ENCODE results near the gene ATXN2L. TPM values are rescaled to one million over a fixed set of nuclear protein-coding genes. Genes with fewer than 3 reads are reported as not detected.
"Not testable (repeated sequence)": the region's sequence is repeated elsewhere in the genome, so short reads cannot be mapped to it uniquely, and the experiment has no call there.

Gene ATXN2L
- total RNA-seq, 3 donors from 2014 or later = 315 to 351 (median 325) TPM

- H3K36me3 Mint-ChIP-seq (ENCODE audit: insufficient read depth) = peaks cover 33% of the 10 kb centered on the region
- peak in 1 of 2 donors; percentile 8 for ATAC-seq
These were observed 22.5 kb downstream of the ATXN2L start for GRCh38 chr16:28845293-28845692.

GRCh38 chr16:28845761-28846079, 22.9 kb downstream of the ATXN2L start:
- H3K9me3 Mint-ChIP-seq = no peaks in the 10 kb centered on the region

More at GRCh38 chr16:28845293-28845692, 22.5 kb downstream of the ATXN2L start:
- Mint-ChIP-seq H3K4me3 (peak overlapping the region; percentile 97), H3K9me3 (no peaks in the 10 kb centered on the region), H3K4me1 (ENCODE audit: low read depth) (peaks cover 30% of the 10 kb centered on the region), H3K27me3 (ENCODE audit: low read depth) (no peaks in the 10 kb centered on the region)
- DNase-seq = peak; percentile 38

GRCh38 chr16:28846080-28846932, 23.5 kb downstream of the ATXN2L start, which contains the start of gene TUFM:
TUFM (minus strand) TSS chr16:28846348; CDS start chr16:28846269, 79 bp downstream.
- H3K27me3 Mint-ChIP-seq (ENCODE audit: low read depth) = no peaks in the 10 kb centered on the region
- peak within 1 kb of the TSS; percentile 97 for H3K4me3 Mint-ChIP-seq
- peaks cover 33% of the 10 kb centered on the region for H3K36me3 Mint-ChIP-seq (ENCODE audit: insufficient read depth)
- peak; percentile 92 to 95 for ATAC-seq
- H3K4me1 Mint-ChIP-seq (ENCODE audit: low read depth) = peaks cover 30% of the 10 kb centered on the region
- DNase-seq = peak; percentile 97
- no peaks in the 10 kb centered on the region for H3K9me3 Mint-ChIP-seq

More at GRCh38 chr16:28845761-28846079, 22.9 kb downstream of the ATXN2L start:
- Mint-ChIP-seq H3K4me1 (ENCODE audit: low read depth) (peaks cover 30% of the 10 kb centered on the region), H3K36me3 (ENCODE audit: insufficient read depth) (peaks cover 33% of the 10 kb centered on the region), H3K27me3 (ENCODE audit: low read depth) (no peaks in the 10 kb centered on the region), H3K4me3 (peak overlapping the region; percentile 97)
- peak; percentile 2 to 3 for ATAC-seq
- no peak for DNase-seq

GRCh38 chr16:28846933-28847273, 24.1 kb downstream of the ATXN2L start:
- Mint-ChIP-seq H3K36me3 (ENCODE audit: insufficient read depth) (peaks cover 33% of the 10 kb centered on the region), H3K9me3 (no peaks in the 10 kb centered on the region), H3K27me3 (ENCODE audit: low read depth) (no peaks in the 10 kb centered on the region), H3K4me3 (peak overlapping the region; percentile 97), H3K4me1 (ENCODE audit: low read depth) (peaks cover 30% of the 10 kb centered on the region)
- ATAC-seq = peak; percentile 4 to 6
- no peak for DNase-seq

GRCh38 chr16:28858421-28858820, 35.6 kb downstream of the ATXN2L start:
- Mint-ChIP-seq H3K36me3 (ENCODE audit: insufficient read depth) (peaks cover under 1% of the 10 kb centered on the region), H3K27me3 (ENCODE audit: low read depth) (no peaks in the 10 kb centered on the region), H3K4me3 (no peak overlapping the region), H3K4me1 (ENCODE audit: low read depth) (peaks cover 6% of the 10 kb centered on the region), H3K9me3 (no peaks in the 10 kb centered on the region)
- ATAC-seq = no peak
- no peak for DNase-seq

- DNase-seq (no peak), ATAC-seq (no peak)
- Mint-ChIP-seq H3K9me3 (no peaks in the 10 kb centered on the region), H3K36me3 (ENCODE audit: insufficient read depth) (no peaks in the 10 kb centered on the region), H3K27me3 (ENCODE audit: low read depth) (no peaks in the 10 kb centered on the region), H3K4me1 (ENCODE audit: low read depth) (peaks cover 6% of the 10 kb centered on the region), H3K4me3 (no peak overlapping the region)
These were observed 36.5 kb downstream of the ATXN2L start for GRCh38 chr16:28859326-28859725.

- Mint-ChIP-seq H3K36me3 (ENCODE audit: insufficient read depth) (peaks cover 4% of the 10 kb centered on the region), H3K27me3 (ENCODE audit: low read depth) (no peaks in the 10 kb centered on the region), H3K4me3 (peak overlapping the region; percentile 93), H3K4me1 (ENCODE audit: low read depth) (peaks cover 18% of the 10 kb centered on the region), H3K9me3 (no peaks in the 10 kb centered on the region)
- DNase-seq (no peak), ATAC-seq (no peak)
These were observed 41.4 kb downstream of the ATXN2L start for GRCh38 chr16:28863929-28864793.

GRCh38 chr16:28865001-28865688, 42.3 kb downstream of the ATXN2L start:
- DNase-seq = no peak
- H3K4me1 Mint-ChIP-seq (ENCODE audit: low read depth) = peaks cover 18% of the 10 kb centered on the region
- H3K36me3 Mint-ChIP-seq (ENCODE audit: insufficient read depth) = peaks cover 9% of the 10 kb centered on the region
- no peak for ATAC-seq
- peak overlapping the region; percentile 93 for H3K4me3 Mint-ChIP-seq
- H3K9me3 Mint-ChIP-seq = no peaks in the 10 kb centered on the region
- no peaks in the 10 kb centered on the region for H3K27me3 Mint-ChIP-seq (ENCODE audit: low read depth)

- no peak for DNase-seq
- peaks cover 18% of the 10 kb centered on the region for H3K4me1 Mint-ChIP-seq (ENCODE audit: low read depth)
- H3K27me3 Mint-ChIP-seq (ENCODE audit: low read depth) = no peaks in the 10 kb centered on the region
- H3K9me3 Mint-ChIP-seq = no peaks in the 10 kb centered on the region
- H3K4me3 Mint-ChIP-seq = no peak overlapping the region
- H3K36me3 Mint-ChIP-seq (ENCODE audit: insufficient read depth) = peaks cover 10% of the 10 kb centered on the region
- no peak for ATAC-seq
These were observed 43.1 kb downstream of the ATXN2L start for GRCh38 chr16:28865722-28866453.

- Mint-ChIP-seq H3K4me1 (ENCODE audit: low read depth) (peaks cover 18% of the 10 kb centered on the region), H3K4me3 (peak overlapping the region; percentile 7), H3K36me3 (ENCODE audit: insufficient read depth) (peaks cover 10% of the 10 kb centered on the region), H3K27me3 (ENCODE audit: low read depth) (no peaks in the 10 kb centered on the region), H3K9me3 (no peaks in the 10 kb centered on the region)
- DNase-seq (no peak), ATAC-seq (no peak)
These were observed 43.6 kb downstream of the ATXN2L start for GRCh38 chr16:28866454-28866804.

GRCh38 chr16:28867241-28867640, 44.4 kb downstream of the ATXN2L start:
- Mint-ChIP-seq H3K4me3 (no peak overlapping the region), H3K4me1 (ENCODE audit: low read depth) (peaks cover 15% of the 10 kb centered on the region), H3K36me3 (ENCODE audit: insufficient read depth) (peaks cover 10% of the 10 kb centered on the region)

GRCh38 chr16:28867646-28868045, 44.8 kb downstream of the ATXN2L start:
- Mint-ChIP-seq H3K36me3 (ENCODE audit: insufficient read depth) (peaks cover 10% of the 10 kb centered on the region), H3K4me1 (ENCODE audit: low read depth) (peaks cover 15% of the 10 kb centered on the region)
- DNase-seq; H3K9me3 Mint-ChIP-seq; H3K4me3 Mint-ChIP-seq; H3K27me3 Mint-ChIP-seq (ENCODE audit: low read depth); ATAC-seq: not testable (repeated sequence)

More at GRCh38 chr16:28867241-28867640, 44.4 kb downstream of the ATXN2L start:
- no peaks in the 10 kb centered on the region for H3K9me3 Mint-ChIP-seq
- no peak for DNase-seq
- ATAC-seq = no peak
- no peaks in the 10 kb centered on the region for H3K27me3 Mint-ChIP-seq (ENCODE audit: low read depth)

GRCh38 chr16:28869201-28869600, 46.4 kb downstream of the ATXN2L start:
- Mint-ChIP-seq H3K9me3 (no peaks in the 10 kb centered on the region), H3K27me3 (ENCODE audit: low read depth) (no peaks in the 10 kb centered on the region), H3K36me3 (ENCODE audit: insufficient read depth) (peaks cover 10% of the 10 kb centered on the region), H3K4me3 (no peak overlapping the region), H3K4me1 (ENCODE audit: low read depth) (peaks cover 12% of the 10 kb centered on the region)
- ATAC-seq = no peak
- DNase-seq = no peak

Measured in activated T-cell treated with anti-CD3 and anti-CD28 coated beads, Interleukin-2, amount 50 U/mL, for 4 hours (primary cell).